K562 (cell line): Measurements from ENCODE around the gene KRT8. TPM values are rescaled to one million over a fixed set of nuclear protein-coding genes. Genes with fewer than 3 reads are reported as not detected.

Experiments used
- ATF1 ChIP-seq, 2 experiments: fragments of 450-650 bp in 1 of 2; IDR thresholded peaks; 2 replicates each; pipeline ENCODE4 v1.6.1; 2016; ENCODE audit warnings: missing compliant biosample characterization in 1 of 2, missing genetic modification characterization in 1 of 2
- CBFA2T3 ChIP-seq: fragments of 450-650 bp; IDR thresholded peaks from 2 replicates; pipeline ENCODE4 v1.6.1; 2017
- ESRRA ChIP-seq: fragments of 450-650 bp; IDR thresholded peaks from 2 replicates; pipeline ENCODE4 v1.6.1; 2014; ENCODE audit warnings: low read depth, mild to moderate bottlenecking, moderate library complexity, borderline replicate concordance
- ETV5 ChIP-seq: sonication (generic); formaldehyde crosslinking; IDR thresholded peaks from 2 replicates; pipeline ENCODE4 v1.4.0; 2020; ENCODE audit warnings: low read depth, mild to moderate bottlenecking, missing genetic modification reagents
- GATA2 ChIP-seq: sonication (generic); formaldehyde crosslinking; IDR thresholded peaks from 2 replicates; pipeline ENCODE4 v1.4.0; 2020; ENCODE audit warnings: mild to moderate bottlenecking, missing genetic modification reagents
- HDAC2 ChIP-seq: fragments of 450-650 bp; IDR thresholded peaks from 2 replicates; pipeline ENCODE4 v1.6.1; 2016; ENCODE audit warnings: mild to moderate bottlenecking
- HMG20A ChIP-seq: fragments of 450-650 bp; formaldehyde crosslinking; conservative IDR thresholded peaks from 2 replicates; pipeline ENCODE4 v1.4.0; 2020; ENCODE audit warnings: mild to moderate bottlenecking, mixed read lengths
- KLF16 ChIP-seq: IDR thresholded peaks from 2 replicates; pipeline ENCODE4 v1.6.1; 2016; ENCODE audit warnings: antibody characterized with exemption
- LEF1 ChIP-seq: fragments of 450-650 bp; IDR thresholded peaks from 2 replicates; pipeline ENCODE4 v1.6.1; 2016; ENCODE audit warnings: mild to moderate bottlenecking
- MTF1 ChIP-seq: fragments of 250-450 bp; sonication (Bioruptor Pico); IDR thresholded peaks from 2 replicates; pipeline ENCODE4 v1.9.0; 2021; ENCODE audit warnings: moderate library complexity, mild to moderate bottlenecking, inconsistent platforms, borderline replicate concordance
- NCOA1 ChIP-seq: fragments of 450-650 bp; IDR thresholded peaks from 2 replicates; pipeline ENCODE4 v1.6.1; 2016; ENCODE audit warnings: low read depth
- NCOR1 ChIP-seq: fragments of 450-650 bp; IDR thresholded peaks from 2 replicates; pipeline ENCODE4 v1.6.1; 2016; ENCODE audit warnings: mild to moderate bottlenecking, moderate library complexity
- NR2C2 ChIP-seq, 2 experiments: fragments of 200-800 bp in 1 of 2; sonication (Bioruptor generic) in 1 of 2; sonication (generic) in 1 of 2; formaldehyde crosslinking in 1 of 2; IDR thresholded peaks; 2 replicates each; pipeline versions ENCODE4 v1.6.1 to v1.8.0; 2016 to 2022; ENCODE audit warnings: mild to moderate bottlenecking in 1 of 2, missing compliant biosample characterization in 1 of 2, missing genetic modification characterization in 1 of 2, missing genetic modification reagents in 1 of 2
- POLR2AphosphoS5 ChIP-seq: IDR thresholded peaks from 2 replicates; pipeline ENCODE4 v1.6.1; 2011; ENCODE audit warnings: mild to moderate bottlenecking, low read depth, low read length, moderate library complexity; ENCODE audit not compliant: control insufficient read depth, insufficient read depth
- SMARCA4 ChIP-seq: fragments of 450-650 bp; IDR thresholded peaks from 2 replicates; pipeline ENCODE4 v1.6.1; 2016
- SMARCA5 ChIP-seq: fragments of 450-650 bp; IDR thresholded peaks from 2 replicates; pipeline ENCODE4 v1.6.1; 2016
- TCF7L2 ChIP-seq: fragments of 150-350 bp; IDR thresholded peaks from 2 replicates; pipeline ENCODE4 v1.6.1; 2016; ENCODE audit warnings: low read depth, mild to moderate bottlenecking, low read length, moderate library complexity
- ZEB2 ChIP-seq: fragments of 450-650 bp; IDR thresholded peaks from 2 replicates; pipeline ENCODE4 v1.6.1; 2016
- ZFPM2 ChIP-seq: fragments of 250-450 bp; sonication (Bioruptor Pico); IDR thresholded peaks from 2 replicates; pipeline ENCODE4 v1.5.1; 2022; ENCODE audit warnings: mild to moderate bottlenecking
- ZKSCAN1 ChIP-seq: fragments of 150-350 bp; IDR thresholded peaks from 2 replicates; pipeline ENCODE4 v1.6.1; 2016; ENCODE audit warnings: low read depth, low read length
- ZNF263 ChIP-seq: sonication (generic); formaldehyde crosslinking; IDR thresholded peaks from 2 replicates; pipeline ENCODE4 v1.8.0; 2022; ENCODE audit warnings: mild to moderate bottlenecking, missing genetic modification reagents, borderline replicate concordance
- polyA plus RNA-seq, 8 experiments: library from polyadenylated mRNA; depleted of rRNA in 4 of 8; stranded (reverse) in 5 of 8; unstranded in 3 of 8; fragments of >200 nt; fragmentation: Nextera tagmentation in 2 of 8; fragmentation: Illumina TruSeq in 1 of 8; extraction: Ambion mirVana in 2 of 8; extraction: Trizol in 1 of 8; gene quantifications; 2 replicates each; pipeline versions ENCODE4 v1.2.1 to v1.2.3, GENCODE V29; 2011 to 2014; ENCODE audit warnings: inconsistent platforms in 1 of 8, missing spikeins in 1 of 8
- total RNA-seq, 7 experiments: library from RNA; depleted of rRNA in 6 of 7; stranded (reverse); fragments of >200 nt in 6 of 7; fragmentation: Illumina TruSeq in 2 of 7; extraction: Trizol in 2 of 7; gene quantifications; 2 replicates each; pipeline versions ENCODE4 v1.2.1 to v1.2.3, GENCODE V29; 2011 to 2021; ENCODE audit warnings: low replicate concordance in 1 of 7
- TF ChIP-seq, protein P1 (sequence below): fragments of 450-650 bp; IDR thresholded peaks from 2 replicates; pipeline ENCODE4 v1.6.1; 2017; ENCODE audit warnings: antibody characterized with exemption
- TF ChIP-seq, protein P2 (sequence below): fragments of 450-650 bp; IDR thresholded peaks from 2 replicates; pipeline ENCODE4 v1.6.1; 2016; ENCODE audit warnings: low read depth, mild to moderate bottlenecking, moderate library complexity
- TF ChIP-seq, protein P3 (sequence below): fragments of 250-450 bp; sonication (Bioruptor Pico); IDR thresholded peaks from 2 replicates; pipeline ENCODE4 v1.4.0; 2020; ENCODE audit warnings: mild to moderate bottlenecking, moderate library complexity

KRT8 gene
- total and polyA plus RNA-seq, 9 of the 15 experiments (the other 6 are each of a cell fraction or from before 2014, with no cell fraction given), result 41.5 to 661 (median 260) TPM

DNA sequence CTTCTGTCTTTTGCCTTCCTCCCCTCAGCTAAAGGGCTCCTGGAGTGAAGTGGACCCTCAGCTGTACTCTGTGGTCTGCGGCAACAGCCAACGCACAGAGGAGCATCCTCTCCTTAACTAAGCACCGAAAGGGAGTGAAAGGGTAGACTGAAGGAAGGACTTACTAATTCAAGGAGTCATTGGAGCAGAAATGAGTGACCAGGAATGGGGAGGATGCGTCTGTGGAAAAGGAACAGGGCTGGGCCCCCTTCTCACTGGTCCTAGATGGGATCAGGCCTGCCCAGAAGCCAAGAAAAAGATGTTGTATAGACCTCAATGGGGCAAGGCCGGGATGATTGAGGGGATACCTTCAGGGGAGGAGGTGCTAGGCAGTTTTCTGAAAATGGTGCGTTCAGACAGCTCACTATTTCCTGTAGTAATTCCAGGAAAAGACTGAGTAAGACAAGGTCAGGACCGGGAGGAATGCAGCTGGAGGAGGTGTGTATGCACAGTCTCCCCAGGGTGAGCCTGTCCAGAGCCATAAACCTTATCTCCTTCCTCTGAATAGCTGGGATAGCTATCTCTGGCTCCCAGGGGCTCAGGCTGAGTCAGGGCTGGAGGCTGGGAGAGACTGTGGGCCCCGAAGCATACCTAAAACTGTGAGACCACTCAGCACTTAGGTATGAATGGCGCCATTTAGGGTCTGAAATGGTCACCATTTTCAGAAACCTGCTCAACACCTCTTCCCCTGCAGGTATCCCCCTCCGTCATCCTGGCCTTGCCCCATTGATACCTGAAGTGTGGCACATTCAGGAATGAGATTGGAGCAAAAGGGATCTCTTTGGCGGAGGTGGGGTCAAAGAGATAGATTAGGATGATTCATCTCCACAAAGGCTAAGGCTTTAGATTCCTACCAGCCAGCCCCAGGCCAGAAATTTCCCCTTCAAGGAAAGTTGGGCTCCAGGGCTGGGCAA, 20.2 kb upstream of the KRT8 start (continued):
- TF ChIP-seq, protein P1, sequence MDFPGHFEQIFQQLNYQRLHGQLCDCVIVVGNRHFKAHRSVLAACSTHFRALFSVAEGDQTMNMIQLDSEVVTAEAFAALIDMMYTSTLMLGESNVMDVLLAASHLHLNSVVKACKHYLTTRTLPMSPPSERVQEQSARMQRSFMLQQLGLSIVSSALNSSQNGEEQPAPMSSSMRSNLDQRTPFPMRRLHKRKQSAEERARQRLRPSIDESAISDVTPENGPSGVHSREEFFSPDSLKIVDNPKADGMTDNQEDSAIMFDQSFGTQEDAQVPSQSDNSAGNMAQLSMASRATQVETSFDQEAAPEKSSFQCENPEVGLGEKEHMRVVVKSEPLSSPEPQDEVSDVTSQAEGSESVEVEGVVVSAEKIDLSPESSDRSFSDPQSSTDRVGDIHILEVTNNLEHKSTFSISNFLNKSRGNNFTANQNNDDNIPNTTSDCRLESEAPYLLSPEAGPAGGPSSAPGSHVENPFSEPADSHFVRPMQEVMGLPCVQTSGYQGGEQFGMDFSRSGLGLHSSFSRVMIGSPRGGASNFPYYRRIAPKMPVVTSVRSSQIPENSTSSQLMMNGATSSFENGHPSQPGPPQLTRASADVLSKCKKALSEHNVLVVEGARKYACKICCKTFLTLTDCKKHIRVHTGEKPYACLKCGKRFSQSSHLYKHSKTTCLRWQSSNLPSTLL, result no peak
- TF ChIP-seq MTF1, result no peak
- TF ChIP-seq, protein P2, sequence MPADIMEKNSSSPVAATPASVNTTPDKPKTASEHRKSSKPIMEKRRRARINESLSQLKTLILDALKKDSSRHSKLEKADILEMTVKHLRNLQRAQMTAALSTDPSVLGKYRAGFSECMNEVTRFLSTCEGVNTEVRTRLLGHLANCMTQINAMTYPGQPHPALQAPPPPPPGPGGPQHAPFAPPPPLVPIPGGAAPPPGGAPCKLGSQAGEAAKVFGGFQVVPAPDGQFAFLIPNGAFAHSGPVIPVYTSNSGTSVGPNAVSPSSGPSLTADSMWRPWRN, result peak; percentile 32; the same call in 1 of the 2 replicates
- TF ChIP-seq ZNF263 (CRISPR knock-in tag), result no peak
- no peak for TF ChIP-seq NR2C2 (CRISPR knock-in tag; IDR thresholded peaks at IDR 0.05)
- TF ChIP-seq NR2C2 (tag; IDR thresholded peaks at IDR 0.05), result peak; percentile 56
- TF ChIP-seq NCOA1, result peak; percentile 35; the same call in 1 of the 2 replicates
- TF ChIP-seq ZKSCAN1, result no peak
- peak; percentile 95 for TF ChIP-seq SMARCA4
- peak; percentile 65; the same call in 1 of the 2 replicates for TF ChIP-seq ETV5
- TF ChIP-seq ATF1 (CRISPR knock-in tag; IDR thresholded peaks at IDR 0.05), result no peak
- TF ChIP-seq ATF1 (tag; IDR thresholded peaks at IDR 0.05), result peak; percentile 26; the same call in 1 of the 2 replicates
- TF ChIP-seq ESRRA, result peak; percentile 41; the same call in 1 of the 2 replicates
- peak; percentile 71 for TF ChIP-seq KLF16
- TF ChIP-seq HDAC2, result peak; percentile 57; the same call in 1 of the 2 replicates
- TF ChIP-seq, protein P3, sequence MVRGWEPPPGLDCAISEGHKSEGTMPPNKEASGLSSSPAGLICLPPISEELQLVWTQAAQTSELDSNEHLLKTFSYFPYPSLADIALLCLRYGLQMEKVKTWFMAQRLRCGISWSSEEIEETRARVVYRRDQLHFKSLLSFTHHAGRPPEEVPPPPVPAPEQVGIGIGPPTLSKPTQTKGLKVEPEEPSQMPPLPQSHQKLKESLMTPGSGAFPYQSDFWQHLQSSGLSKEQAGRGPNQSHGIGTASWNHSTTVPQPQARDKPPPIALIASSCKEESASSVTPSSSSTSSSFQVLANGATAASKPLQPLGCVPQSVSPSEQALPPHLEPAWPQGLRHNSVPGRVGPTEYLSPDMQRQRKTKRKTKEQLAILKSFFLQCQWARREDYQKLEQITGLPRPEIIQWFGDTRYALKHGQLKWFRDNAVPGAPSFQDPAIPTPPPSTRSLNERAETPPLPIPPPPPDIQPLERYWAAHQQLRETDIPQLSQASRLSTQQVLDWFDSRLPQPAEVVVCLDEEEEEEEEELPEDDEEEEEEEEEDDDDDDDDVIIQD (CRISPR knock-in tag), result no peak
- peak; percentile 55; the same call in 1 of the 2 replicates for TF ChIP-seq SMARCA5
- TF ChIP-seq ZFPM2 (CRISPR knock-in tag), result no peak
- TF ChIP-seq TCF7L2, result no peak
- TF ChIP-seq LEF1, result peak; percentile 64; the same call in 1 of the 2 replicates
- peak; percentile 69 for TF ChIP-seq GATA2 (CRISPR knock-in tag)
- peak; percentile 85 for TF ChIP-seq ZEB2
- no peak for TF ChIP-seq HMG20A (CRISPR knock-in tag)
- peak; percentile 95 for TF ChIP-seq CBFA2T3
- TF ChIP-seq POLR2AphosphoS5, result peak; percentile 78; the same call in 1 of the 2 replicates
- peak; percentile 89 for TF ChIP-seq NCOR1
